Mononuclear cell (primary cell): Measurements from ENCODE around the gene HK1. TPM values are rescaled to one million over a fixed set of nuclear protein-coding genes. Genes with fewer than 3 reads are reported as not detected.

ENCODE experiments used
- H3K27me3 ChIP-seq: 2 replicates; pipeline ENCODE4 v1.6.0; 2011; ENCODE audit warnings: low read length, control low read depth; ENCODE audit not compliant: insufficient read depth
- H3K4me1 ChIP-seq: 2 replicates; pipeline ENCODE4 v1.5.1; 2011; ENCODE audit warnings: mild to moderate bottlenecking, low read length, control low read depth; ENCODE audit not compliant: insufficient read depth
- H3K4me3 ChIP-seq: 2 replicates; pipeline ENCODE4 v1.5.1; 2011; ENCODE audit warnings: mild to moderate bottlenecking, low read length, moderate library complexity
- H3K9me3 ChIP-seq: 2 replicates; pipeline ENCODE4 v1.5.1; 2011; ENCODE audit warnings: low read depth, mild to moderate bottlenecking, control low read depth, low read length
- total RNA-seq: library from RNA; depleted of rRNA; stranded (reverse); fragments of >200 nt; gene quantifications from one replicate; pipeline ENCODE4 v1.2.3, GENCODE V29; 2012

Gene HK1
- total RNA-seq, 1 donor: 35.6 TPM

- H3K9me3 ChIP-seq: no peaks in the 10 kb centered on the region
- H3K4me3 ChIP-seq: peak overlapping the region; percentile 26
- peaks cover 20% of the 10 kb centered on the region for H3K4me1 ChIP-seq
- H3K27me3 ChIP-seq: no peaks in the 10 kb centered on the region
These were observed 130.8 kb downstream of the HK1 start for GRCh38 chr10:69409176-69409495.

- no peaks in the 10 kb centered on the region for H3K27me3 ChIP-seq
- peaks cover 20% of the 10 kb centered on the region for H3K4me1 ChIP-seq
- no peaks in the 10 kb centered on the region for H3K9me3 ChIP-seq
- H3K4me3 ChIP-seq: no peak overlapping the region
These were observed 131.7 kb downstream of the HK1 start for GRCh38 chr10:69409968-69410367.

DNA sequence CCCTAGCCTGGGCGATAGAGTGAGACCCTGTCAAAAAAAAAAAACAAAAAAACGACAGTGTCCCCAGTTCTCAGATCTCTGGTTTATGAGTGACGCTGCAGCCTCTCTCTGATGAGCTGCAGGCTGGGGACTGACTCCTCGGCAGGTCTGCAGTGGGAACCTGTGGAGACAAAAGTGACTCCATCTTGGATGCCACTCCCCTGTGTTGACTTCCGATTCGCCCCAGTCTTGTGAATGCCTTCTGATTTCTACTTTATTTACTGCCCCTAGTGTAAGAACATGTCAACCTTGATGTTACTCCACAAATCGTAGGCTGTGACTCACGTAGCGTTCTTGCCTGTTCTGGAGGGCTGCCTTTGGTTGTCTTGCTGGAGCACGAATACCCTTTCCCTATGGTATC lies 132.2 kb downstream of the HK1 start:
- H3K27me3 ChIP-seq: no peaks in the 10 kb centered on the region
- no peaks in the 10 kb centered on the region for H3K9me3 ChIP-seq
- H3K4me3 ChIP-seq: no peak overlapping the region
- peaks cover 20% of the 10 kb centered on the region for H3K4me1 ChIP-seq

DNA sequence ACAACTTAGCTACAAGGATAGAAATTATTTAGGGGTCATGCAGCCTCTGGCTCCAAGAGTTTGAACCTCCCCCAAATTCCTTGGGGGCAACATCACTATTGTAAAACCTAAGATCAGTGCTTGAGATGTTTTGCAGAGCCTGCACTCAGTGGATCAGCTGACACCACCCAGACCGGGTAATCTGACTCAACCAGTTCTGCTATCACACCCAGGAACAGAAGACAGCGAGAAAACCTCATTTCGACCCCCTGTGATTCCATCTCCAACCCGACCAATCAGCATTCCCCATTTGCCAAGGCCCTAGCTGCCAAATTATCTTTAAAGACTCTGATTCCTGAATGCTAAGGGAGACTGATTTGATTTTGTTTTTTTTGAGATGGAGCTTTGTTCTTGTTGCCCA lies 133.2 kb downstream of the HK1 start:
- Histone ChIP-seq H3K4me3 (no peak overlapping the region), H3K4me1 (peaks cover 20% of the 10 kb centered on the region), H3K27me3 (no peaks in the 10 kb centered on the region), H3K9me3 (no peaks in the 10 kb centered on the region)

DNA sequence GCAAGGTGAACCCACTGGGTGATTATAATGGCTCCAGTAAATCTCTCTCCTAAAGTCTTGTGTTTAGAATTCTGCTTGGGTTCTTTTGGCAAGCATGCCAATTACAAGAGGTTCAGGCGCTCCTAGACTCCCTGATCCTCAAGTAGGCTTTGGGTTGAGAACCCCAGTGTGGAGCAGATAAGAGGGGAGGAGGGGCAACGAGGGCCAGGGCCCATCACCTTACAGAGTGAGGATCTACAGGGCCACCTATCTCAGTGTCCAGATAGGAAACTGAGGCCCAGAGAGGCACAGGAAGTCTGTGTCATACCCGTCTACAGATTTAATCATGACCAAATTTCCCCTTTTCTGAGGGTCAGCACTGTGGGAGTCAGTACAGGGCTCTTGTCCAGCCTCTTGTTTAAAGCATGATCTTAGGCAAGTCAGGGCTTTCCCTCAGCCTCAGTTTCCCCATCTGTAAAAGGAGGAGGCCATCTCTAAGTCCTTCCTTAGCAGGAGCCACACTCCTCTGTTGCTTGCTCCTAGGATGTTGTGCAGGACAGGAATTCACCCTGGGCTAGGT lies 134.0 kb downstream of the HK1 start:
- Histone ChIP-seq H3K4me3 (no peak overlapping the region), H3K9me3 (no peaks in the 10 kb centered on the region), H3K27me3 (no peaks in the 10 kb centered on the region), H3K4me1 (peaks cover 20% of the 10 kb centered on the region)

GRCh38 chr10:69413221-69413865 lies 135.0 kb downstream of the HK1 start:
- H3K27me3 ChIP-seq: no peaks in the 10 kb centered on the region
- H3K9me3 ChIP-seq: no peaks in the 10 kb centered on the region
- peaks cover 13% of the 10 kb centered on the region for H3K4me1 ChIP-seq
- H3K4me3 ChIP-seq: no peak overlapping the region

- peaks cover 6% of the 10 kb centered on the region for H3K4me1 ChIP-seq
- H3K4me3 ChIP-seq: no peak overlapping the region
- H3K9me3 ChIP-seq: no peaks in the 10 kb centered on the region
- no peaks in the 10 kb centered on the region for H3K27me3 ChIP-seq
These were observed 136.0 kb downstream of the HK1 start for GRCh38 chr10:69414036-69415018.

- H3K9me3 ChIP-seq: no peaks in the 10 kb centered on the region
- H3K4me3 ChIP-seq: no peak overlapping the region
- H3K4me1 ChIP-seq: peaks cover 3% of the 10 kb centered on the region
- H3K27me3 ChIP-seq: no peaks in the 10 kb centered on the region
These were observed 136.8 kb downstream of the HK1 start for GRCh38 chr10:69415049-69415448.

DNA sequence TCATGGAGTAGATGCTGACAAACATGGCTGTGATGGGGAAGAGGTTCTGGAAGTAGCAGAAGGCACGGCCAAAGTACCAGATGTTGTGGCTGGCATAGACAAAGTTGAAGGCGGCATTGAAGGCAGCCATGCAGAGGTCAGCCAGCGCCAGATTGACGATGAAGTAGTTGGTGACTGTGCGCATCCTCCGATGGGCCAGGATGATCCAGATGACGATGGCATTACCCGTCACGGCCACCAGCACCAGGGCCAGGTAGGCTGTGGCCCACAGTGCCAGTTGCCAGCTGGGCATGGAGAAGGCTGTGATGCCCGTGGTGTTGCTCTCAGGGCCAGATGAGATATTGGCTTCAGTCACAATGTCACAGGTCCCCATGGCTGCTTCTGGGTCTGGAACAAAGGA lies 137.7 kb downstream of the HK1 start:
- Histone ChIP-seq H3K27me3 (no peaks in the 10 kb centered on the region), H3K4me1 (no peaks in the 10 kb centered on the region), H3K9me3 (no peaks in the 10 kb centered on the region)

DNA sequence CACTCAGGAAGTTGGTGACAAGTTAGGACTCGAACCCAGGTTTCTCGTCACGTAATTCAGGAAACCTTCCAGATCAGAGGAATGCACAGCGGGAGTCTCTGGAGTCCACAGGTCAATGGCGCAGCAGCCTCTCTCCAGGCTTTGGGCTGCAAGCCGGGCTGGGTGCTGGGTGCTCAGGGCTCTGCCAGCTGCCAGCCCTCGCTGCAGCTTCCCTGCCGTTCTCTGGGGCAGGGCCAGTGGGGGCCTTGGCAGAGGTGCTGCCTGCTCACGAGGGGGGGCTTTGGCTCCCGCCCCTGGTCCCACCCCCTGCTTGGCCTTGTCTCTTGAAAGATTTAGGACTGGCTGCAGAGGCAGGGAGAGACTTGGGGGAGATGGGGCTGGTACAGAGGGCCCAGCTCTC lies 138.4 kb downstream of the HK1 start, which contains the start of gene TACR2:
Gene TACR2 (minus strand): TSS at position 224 of the 400 bp plus-strand sequence. CDS start 595 bp downstream, outside the sequence.
- no peak within 1 kb of the TSS for H3K4me3 ChIP-seq
- H3K4me1 ChIP-seq: peaks cover 1% of the 10 kb centered on the region
- no peaks in the 10 kb centered on the region for H3K27me3 ChIP-seq

More for the DNA sequence above, 137.7 kb downstream of the HK1 start:
- H3K4me3 ChIP-seq: no peak overlapping the region

GRCh38 chr10:69417542-69417941 lies 139.2 kb downstream of the HK1 start:
- H3K4me1 ChIP-seq: peaks cover 4% of the 10 kb centered on the region
- no peak overlapping the region for H3K4me3 ChIP-seq
- no peaks in the 10 kb centered on the region for H3K9me3 ChIP-seq
- no peaks in the 10 kb centered on the region for H3K27me3 ChIP-seq

More for the DNA sequence above, 138.4 kb downstream of the HK1 start, which contains the start of gene TACR2:
- H3K9me3 ChIP-seq: no peaks in the 10 kb centered on the region

- Histone ChIP-seq H3K27me3 (no peaks in the 10 kb centered on the region), H3K4me3 (no peak overlapping the region), H3K4me1 (peaks cover 4% of the 10 kb centered on the region), H3K9me3 (no peaks in the 10 kb centered on the region)
These were observed 139.9 kb downstream of the HK1 start for GRCh38 chr10:69418052-69418752.

GRCh38 chr10:69419096-69419743 lies 140.9 kb downstream of the HK1 start:
- Histone ChIP-seq H3K4me3 (no peak overlapping the region), H3K4me1 (peaks cover 12% of the 10 kb centered on the region), H3K9me3 (no peaks in the 10 kb centered on the region), H3K27me3 (no peaks in the 10 kb centered on the region)

- H3K9me3 ChIP-seq: no peaks in the 10 kb centered on the region
- H3K27me3 ChIP-seq: no peaks in the 10 kb centered on the region
- no peak overlapping the region for H3K4me3 ChIP-seq
- H3K4me1 ChIP-seq: peaks cover 15% of the 10 kb centered on the region
These were observed 141.4 kb downstream of the HK1 start for GRCh38 chr10:69419744-69420126.
